Ecto neural progenitor cell (in vitro differentiated cells): ENCODE results near the gene ARHGEF4.

Experiments
- DNase-seq: peaks from one replicate; pipeline ENCODE4 v3.0.0-alpha.2; 2018; ENCODE audit warnings: low spot score

Gene ARHGEF4

GRCh38 chr2:130835766-130836015, 1.0 kb upstream of the ARHGEF4 start:
- no peak for DNase-seq

- DNase-seq = no peak
Observed at GRCh38 chr2:130837175-130837810, 579 bp downstream of the ARHGEF4 start.

GRCh38 chr2:130837811-130838565, 1.3 kb downstream of the ARHGEF4 start:
- no peak for DNase-seq

- DNase-seq = no peak
Observed at GRCh38 chr2:130839011-130839780, 2.5 kb downstream of the ARHGEF4 start.

- DNase-seq = no peak
Observed at GRCh38 chr2:130840506-130840905, 3.8 kb downstream of the ARHGEF4 start.

GRCh38 chr2:130841741-130842365, 5.1 kb downstream of the ARHGEF4 start:
- no peak for DNase-seq

GRCh38 chr2:130842770-130843169, 6.1 kb downstream of the ARHGEF4 start:
- DNase-seq = no peak

- no peak for DNase-seq
Observed at GRCh38 chr2:130843321-130843985, 6.7 kb downstream of the ARHGEF4 start.

- DNase-seq = no peak
Observed at GRCh38 chr2:130844161-130844560, 7.4 kb downstream of the ARHGEF4 start.

- no peak for DNase-seq
Observed at GRCh38 chr2:130845505-130846085, 8.9 kb downstream of the ARHGEF4 start.

GRCh38 chr2:130846233-130846632, 9.5 kb downstream of the ARHGEF4 start:
- no peak for DNase-seq

GRCh38 chr2:130846686-130847375, 10.1 kb downstream of the ARHGEF4 start:
- DNase-seq = no peak

- DNase-seq = no peak
Observed at GRCh38 chr2:130847776-130848525, 11.2 kb downstream of the ARHGEF4 start.

- no peak for DNase-seq
Observed at GRCh38 chr2:130848526-130849210, 12.0 kb downstream of the ARHGEF4 start.

GRCh38 chr2:130849896-130850787, 13.4 kb downstream of the ARHGEF4 start:
- DNase-seq = no peak

- no peak for DNase-seq
Observed at GRCh38 chr2:130850788-130851623, 14.3 kb downstream of the ARHGEF4 start.

GRCh38 chr2:130851624-130852382, 15.1 kb downstream of the ARHGEF4 start:
- no peak for DNase-seq
